ENCODE measurements around the gene GPR89A.

Gene GPR89A

GRCh38 chr1:145705622-145706021, 97.8 kb downstream of the GPR89A start:
- H3K4me3 ChIP-seq (ENCODE audit: control insufficient read depth, low read depth, low read length): no peak overlapping the region
- DNase-seq (ENCODE audit: low read depth): no peak
- no peak for TF ChIP-seq CTCF (IDR thresholded peaks at IDR 0.05; ENCODE audit: control insufficient read depth, insufficient read depth, low read depth, low read length, missing control alignments)

GRCh38 chr1:145706086-145706664, 98.4 kb downstream of the GPR89A start:
- no peak overlapping the region for H3K4me3 ChIP-seq (ENCODE audit: control insufficient read depth, low read depth, low read length)
- no peak for DNase-seq (ENCODE audit: low read depth)
- TF ChIP-seq CTCF (IDR thresholded peaks at IDR 0.05; ENCODE audit: control insufficient read depth, insufficient read depth, low read depth, low read length, missing control alignments): no peak

- no peak within 1 kb of the TSS for H3K4me3 ChIP-seq (ENCODE audit: control insufficient read depth, low read depth, low read length)
- TF ChIP-seq CTCF (IDR thresholded peaks at IDR 0.05; ENCODE audit: control insufficient read depth, insufficient read depth, low read depth, low read length, missing control alignments): no peak
- DNase-seq (ENCODE audit: low read depth): no peak
Observed at GRCh38 chr1:145707183-145707867, 99.5 kb downstream of the GPR89A start, which contains the start of gene PDZK1. PDZK1 (minus strand) TSS chr1:145707368; CDS start chr1:145688021, 19,347 bp downstream.

GRCh38 chr1:145708063-145708462, 100.3 kb downstream of the GPR89A start:
- no peak for DNase-seq (ENCODE audit: low read depth)
- no peak overlapping the region for H3K4me3 ChIP-seq (ENCODE audit: control insufficient read depth, low read depth, low read length)
- TF ChIP-seq CTCF (IDR thresholded peaks at IDR 0.05; ENCODE audit: control insufficient read depth, insufficient read depth, low read depth, low read length, missing control alignments): no peak

GRCh38 chr1:145710291-145711027, 102.7 kb downstream of the GPR89A start:
- no peak for DNase-seq (ENCODE audit: low read depth)
- no peak for TF ChIP-seq CTCF (IDR thresholded peaks at IDR 0.05; ENCODE audit: control insufficient read depth, insufficient read depth, low read depth, low read length, missing control alignments)
- no peak overlapping the region for H3K4me3 ChIP-seq (ENCODE audit: control insufficient read depth, low read depth, low read length)

- no peak for DNase-seq (ENCODE audit: low read depth)
Observed at GRCh38 chr1:145711213-145711651, 103.4 kb downstream of the GPR89A start.

More at GRCh38 chr1:145711213-145711651, 103.4 kb downstream of the GPR89A start:
- no peak for TF ChIP-seq CTCF (IDR thresholded peaks at IDR 0.05; ENCODE audit: control insufficient read depth, insufficient read depth, low read depth, low read length, missing control alignments)
- no peak overlapping the region for H3K4me3 ChIP-seq (ENCODE audit: control insufficient read depth, low read depth, low read length)

Data from AG09309 (cell line).